K562 treated with DMSO at 1 percent for 4 hours (cell line): ENCODE measurements around the gene RERE. TPM values are rescaled to one million over a fixed set of nuclear protein-coding genes. Genes with fewer than 3 reads are reported as not detected.

Experiments
- total RNA-seq: library from RNA; unstranded; fragments of 300-600 nt; gene quantifications from 2 replicates; pipeline ENCODE4 v1.2.3, GENCODE V29; 2022; ENCODE audit not compliant: insufficient read depth

The RERE gene
- 16.1 and 22.4 TPM in 2 replicates for total RNA-seq

GRCh38 chr1:8817412-8818324, at the start of gene RERE:
RERE (minus strand) TSS chr1:8817640.

GRCh38 chr1:8317647-8318381, 499.6 kb downstream of the RERE start, which contains the start of gene SLC45A1:
SLC45A1 (plus strand) TSS chr1:8318114; CDS start chr1:8324330, 6,216 bp downstream.

Other genes with a start within 250 kb of the RERE start
- gene ENO1, start 61.0 kb upstream of the RERE start, total RNA-seq: 2,555 and 2,685 TPM in 2 replicates
- not detected in 2 replicates for gene CA6, start 128.2 kb upstream of the RERE start, total RNA-seq
- gene SLC2A7, start 208.8 kb upstream of the RERE start, total RNA-seq: not detected in 2 replicates